Hypothalamus (tissue), 51 donors: ENCODE measurements around the gene TTC24.

Source experiments
- DNase-seq, 51 donors: peaks; one replicate each; lab custom pipeline; 2025; lab: John Stamatoyannopoulos, UW

TTC24 gene

GRCh38 chr1:156553860-156554485 lies 25.6 kb upstream of the TTC24 start:
- peak in 6 of 51 donors; percentile 4 to 16 (median 10) for DNase-seq

GRCh38 chr1:156554971-156555370 lies 24.6 kb upstream of the TTC24 start:
- DNase-seq: no peak

GRCh38 chr1:156555715-156556114 lies 23.8 kb upstream of the TTC24 start:
- DNase-seq: no peak

GRCh38 chr1:156556354-156556753 lies 23.2 kb upstream of the TTC24 start:
- DNase-seq: no peak

GRCh38 chr1:156559086-156559796 lies 20.3 kb upstream of the TTC24 start:
- no peak for DNase-seq

GRCh38 chr1:156559797-156560385 lies 19.6 kb upstream of the TTC24 start:
- no peak for DNase-seq

GRCh38 chr1:156560585-156561163 lies 18.8 kb upstream of the TTC24 start:
- no peak for DNase-seq

GRCh38 chr1:156565519-156565918 lies 14.0 kb upstream of the TTC24 start:
- no peak for DNase-seq

- no peak for DNase-seq
Observed at GRCh38 chr1:156566436-156566835, 13.1 kb upstream of the TTC24 start.

GRCh38 chr1:156571261-156571852 lies 8.2 kb upstream of the TTC24 start:
- DNase-seq: no peak

GRCh38 chr1:156571919-156572662 lies 7.4 kb upstream of the TTC24 start, which contains the start of gene IQGAP3:
IQGAP3 (minus strand) TSS chr1:156572565; CDS start chr1:156572529, 36 bp downstream.
- DNase-seq: peak in 46 of 51 donors; percentile 15 to 82 (median 55)

GRCh38 chr1:156572663-156573018 lies 6.9 kb upstream of the TTC24 start:
- peak in 1 of 51 donors; percentile 9 for DNase-seq

- no peak for DNase-seq
Observed at GRCh38 chr1:156574039-156574633, 5.4 kb upstream of the TTC24 start.

- no peak for DNase-seq
Observed at GRCh38 chr1:156577550-156577949, 2.0 kb upstream of the TTC24 start.

- DNase-seq: no peak
Observed at GRCh38 chr1:156578055-156578454, 1.5 kb upstream of the TTC24 start.

GRCh38 chr1:156581661-156582387 lies 2.3 kb downstream of the TTC24 start:
- DNase-seq: no peak

- no peak for DNase-seq
Observed at GRCh38 chr1:156582388-156583017, 3.0 kb downstream of the TTC24 start.

- DNase-seq: peak in 38 of 51 donors; percentile 5 to 80 (median 36)
Observed at GRCh38 chr1:156583821-156584622, 4.5 kb downstream of the TTC24 start.
